WERI-Rb-1 (cell line): Measurements from ENCODE around the gene ZFP92.

Experiments
- DNase-seq: peaks from one replicate; pipeline ENCODE4 v3.0.0-alpha.2; 2020
- H3K27ac ChIP-seq: fragments of 250-450 bp; sonication (Bioruptor Pico); 2 replicates; pipeline ENCODE4 v1.5.1; 2020; ENCODE audit warnings: mild to moderate bottlenecking, moderate library complexity
- H3K27me3 ChIP-seq: fragments of 250-450 bp; sonication (Bioruptor Pico); 2 replicates; pipeline ENCODE4 v1.5.1; 2021; ENCODE audit warnings: mild to moderate bottlenecking, low read depth, moderate library complexity; ENCODE audit not compliant: insufficient read depth, severe bottlenecking
- H3K36me3 ChIP-seq: fragments of 250-450 bp; sonication (Bioruptor Pico); 2 replicates; pipeline ENCODE4 v1.5.1; 2020; ENCODE audit warnings: mild to moderate bottlenecking, moderate library complexity
- H3K4me3 ChIP-seq: 2 replicates; pipeline ENCODE4 v1.5.1; 2011; ENCODE audit warnings: low read depth, mild to moderate bottlenecking, control low read depth, low read length
- H3K9me3 ChIP-seq: fragments of 250-450 bp; sonication (Bioruptor Pico); 2 replicates; pipeline ENCODE4 v1.5.1; 2021; ENCODE audit warnings: mild to moderate bottlenecking, moderate library complexity; ENCODE audit not compliant: severe bottlenecking
- CTCF ChIP-seq: IDR thresholded peaks from 2 replicates; pipeline ENCODE4 v1.5.1; 2011; ENCODE audit warnings: low read depth, mild to moderate bottlenecking, control low read depth, inconsistent platforms, low read length

ZFP92 gene

GRCh38 chrX:153405426-153405825, 5.8 kb upstream of the ZFP92 start:
- H3K36me3 ChIP-seq: no peaks in the 10 kb centered on the region
- H3K4me3 ChIP-seq: no peak overlapping the region
- H3K9me3 ChIP-seq: peaks cover 2% of the 10 kb centered on the region
- TF ChIP-seq CTCF: no peak
- no peak for DNase-seq
- peaks cover 64% of the 10 kb centered on the region for H3K27me3 ChIP-seq
- no peak overlapping the region for H3K27ac ChIP-seq

DNA sequence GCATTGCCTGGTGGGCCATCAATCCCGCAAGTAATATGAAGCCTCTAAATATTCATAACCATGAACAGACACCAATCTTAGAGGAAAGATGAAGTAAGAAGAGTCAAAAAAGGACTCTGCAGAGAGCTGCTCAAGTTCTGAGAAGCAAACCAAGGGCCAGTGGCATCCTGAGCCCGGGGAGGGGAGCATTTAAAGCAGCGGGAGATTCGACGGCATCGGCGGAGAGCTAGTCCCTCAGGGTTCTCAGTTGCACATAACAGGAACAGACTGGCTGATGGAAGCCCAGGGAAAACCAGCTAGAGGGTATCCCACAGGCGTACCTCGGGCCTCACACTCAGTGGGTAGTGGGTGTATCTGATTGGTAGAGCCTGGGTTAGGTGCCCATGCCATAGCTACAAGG, 5.3 kb upstream of the ZFP92 start:
- no peak for DNase-seq
- H3K27ac ChIP-seq: no peak overlapping the region
- H3K9me3 ChIP-seq: peaks cover 2% of the 10 kb centered on the region
- H3K36me3 ChIP-seq: no peaks in the 10 kb centered on the region
- H3K27me3 ChIP-seq: peaks cover 66% of the 10 kb centered on the region
- H3K4me3 ChIP-seq: no peak overlapping the region
- TF ChIP-seq CTCF: no peak

- no peak for TF ChIP-seq CTCF
- Histone ChIP-seq H3K36me3 (no peaks in the 10 kb centered on the region), H3K4me3 (no peak overlapping the region), H3K27ac (no peak overlapping the region), H3K9me3 (no peaks in the 10 kb centered on the region), H3K27me3 (peaks cover 68% of the 10 kb centered on the region)
- no peak for DNase-seq
Measured at GRCh38 chrX:153406903-153407302, 4.4 kb upstream of the ZFP92 start.

- Histone ChIP-seq H3K36me3 (no peaks in the 10 kb centered on the region), H3K27ac (no peak overlapping the region), H3K9me3 (no peaks in the 10 kb centered on the region), H3K4me3 (no peak overlapping the region), H3K27me3 (peaks cover 69% of the 10 kb centered on the region)
- TF ChIP-seq CTCF: no peak
- no peak for DNase-seq
Measured at GRCh38 chrX:153407736-153408135, 3.5 kb upstream of the ZFP92 start.

GRCh38 chrX:153408221-153408721, 3.0 kb upstream of the ZFP92 start:
- no peak overlapping the region for H3K27ac ChIP-seq
- no peaks in the 10 kb centered on the region for H3K9me3 ChIP-seq
- H3K4me3 ChIP-seq: no peak overlapping the region
- H3K27me3 ChIP-seq: peaks cover 68% of the 10 kb centered on the region
- DNase-seq: no peak
- no peak for TF ChIP-seq CTCF
- no peaks in the 10 kb centered on the region for H3K36me3 ChIP-seq

- DNase-seq: no peak
- H3K27me3 ChIP-seq: peaks cover 68% of the 10 kb centered on the region
- no peak for TF ChIP-seq CTCF
- no peak overlapping the region for H3K4me3 ChIP-seq
- no peaks in the 10 kb centered on the region for H3K9me3 ChIP-seq
- H3K27ac ChIP-seq: no peak overlapping the region
- no peaks in the 10 kb centered on the region for H3K36me3 ChIP-seq
Measured at GRCh38 chrX:153408871-153409351, 2.4 kb upstream of the ZFP92 start.
